ENCODE measurements around the gene GSTA3. TPM values are rescaled to one million over a fixed set of nuclear protein-coding genes. Genes with fewer than 3 reads are reported as not detected.

Gene GSTA3
- not detected in 2 replicates for total RNA-seq

GRCh38 chr6:52909531-52909930 lies at the start of gene GSTA3:
Gene GSTA3 (minus strand): TSS chr6:52909698. CDS start chr6:52905834, 3,864 bp downstream.

Other genes with a start within 250 kb of the GSTA3 start
- 4.8 and 24.8 TPM in 2 replicates for gene TMEM14A, start 238.6 kb downstream of the GSTA3 start, total RNA-seq
- gene GSTA2, start 146.2 kb downstream of the GSTA3 start, total RNA-seq = not detected in 2 replicates
- gene GSTA1, start 105.9 kb downstream of the GSTA3 start, total RNA-seq = not detected in 2 replicates
- not detected in 2 replicates for gene GSTA5, start 68.9 kb downstream of the GSTA3 start, total RNA-seq
- 9.9 and 14.7 TPM in 2 replicates for gene GSTA4, start 85.6 kb upstream of the GSTA3 start, total RNA-seq
- 6.3 and 13.2 TPM in 2 replicates for gene CILK1, start 152.1 kb upstream of the GSTA3 start, total RNA-seq
- gene FBXO9, start 155.7 kb upstream of the GSTA3 start, total RNA-seq = 32.1 and 42.0 TPM in 2 replicates
- not detected in 2 replicates for gene GCM1, start 239.1 kb upstream of the GSTA3 start, total RNA-seq

Measured in placental pericyte (primary cell).